ENCODE data around the gene PPP2R5A.

The PPP2R5A gene

GRCh38 chr1:212284744-212285684 is at the start of gene PPP2R5A:
TSS of gene PPP2R5A (plus strand) at chr1:212285410. CDS start at chr1:212286111, 701 bp downstream.
- H3K27me3 ChIP-seq (ENCODE audit: control insufficient read depth in 5 of 5, insufficient read depth in 4 of 5, low read length in 5 of 5) = no peaks in the 10 kb centered on the region
- H3K4me1 ChIP-seq (ENCODE audit: control insufficient read depth in 5 of 5, insufficient read depth in 5 of 5, low read length in 5 of 5) = peaks cover 0 to 50% (median 41%) of the 10 kb centered on the region in 5 donors
- H3K9ac ChIP-seq (ENCODE audit: low read length in 5 of 5) = peak within 1 kb of the TSS; percentile 76 to 99 (median 95)
- H3K36me3 ChIP-seq (ENCODE audit: control insufficient read depth in 5 of 5, insufficient read depth in 5 of 5, low read length in 5 of 5) = no peaks in the 10 kb centered on the region
- H3K4me3 ChIP-seq (ENCODE audit: low read depth in 1 of 5, low read length in 5 of 5) = peak within 1 kb of the TSS; percentile 87 to 100 (median 99)
- H3K9me3 ChIP-seq (ENCODE audit: control insufficient read depth in 5 of 5, low read length in 5 of 5) = no peaks in the 10 kb centered on the region
- H3K27ac ChIP-seq (ENCODE audit: low read depth, low read length) = peak within 1 kb of the TSS; percentile 96

DNA sequence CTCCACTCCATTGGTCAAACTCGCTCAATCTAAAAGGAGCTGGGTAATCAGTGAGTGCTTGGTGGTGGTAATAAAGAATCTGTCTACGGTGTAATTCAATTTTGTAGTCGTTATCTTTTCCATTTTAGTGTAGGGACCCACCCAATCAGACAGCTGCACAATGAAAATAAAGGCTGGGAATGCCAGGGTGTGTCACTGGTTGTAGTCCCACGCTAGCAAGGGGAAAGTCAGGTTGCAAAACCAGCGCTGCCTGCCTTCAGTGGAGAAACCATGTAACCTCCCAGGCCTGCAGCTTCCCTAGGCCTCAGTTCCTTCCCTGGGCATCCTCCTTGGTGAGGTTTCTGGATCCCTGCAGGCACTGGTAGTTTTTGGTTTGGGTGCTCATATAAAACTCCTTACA is 49.4 kb upstream of the PPP2R5A start:
- Histone ChIP-seq H3K4me3 (ENCODE audit: low read depth in 1 of 5, low read length in 5 of 5) (no peak overlapping the region), H3K27ac (ENCODE audit: low read depth, low read length) (no peak overlapping the region), H3K9me3 (ENCODE audit: control insufficient read depth in 5 of 5, low read length in 5 of 5) (no peaks in the 10 kb centered on the region), H3K4me1 (ENCODE audit: control insufficient read depth in 5 of 5, insufficient read depth in 5 of 5, low read length in 5 of 5) (peaks cover 0 to 26% (median 16%) of the 10 kb centered on the region in 5 donors), H3K36me3 (ENCODE audit: control insufficient read depth in 5 of 5, insufficient read depth in 5 of 5, low read length in 5 of 5) (no peaks in the 10 kb centered on the region), H3K27me3 (ENCODE audit: control insufficient read depth in 5 of 5, insufficient read depth in 4 of 5, low read length in 5 of 5) (no peaks in the 10 kb centered on the region), H3K9ac (ENCODE audit: low read length in 5 of 5) (no peak overlapping the region)

GRCh38 chr1:212236664-212237220 is 48.5 kb upstream of the PPP2R5A start:
- Histone ChIP-seq H3K27me3 (ENCODE audit: control insufficient read depth in 5 of 5, insufficient read depth in 4 of 5, low read length in 5 of 5) (no peaks in the 10 kb centered on the region), H3K9ac (ENCODE audit: low read length in 5 of 5) (no peak overlapping the region), H3K9me3 (ENCODE audit: control insufficient read depth in 5 of 5, low read length in 5 of 5) (no peaks in the 10 kb centered on the region), H3K36me3 (ENCODE audit: control insufficient read depth in 5 of 5, insufficient read depth in 5 of 5, low read length in 5 of 5) (no peaks in the 10 kb centered on the region), H3K4me1 (ENCODE audit: control insufficient read depth in 5 of 5, insufficient read depth in 5 of 5, low read length in 5 of 5) (peaks cover 3 to 35% (median 23%) of the 10 kb centered on the region in 5 donors), H3K27ac (ENCODE audit: low read depth, low read length) (no peak overlapping the region), H3K4me3 (ENCODE audit: low read depth in 1 of 5, low read length in 5 of 5) (no peak overlapping the region)

DNA sequence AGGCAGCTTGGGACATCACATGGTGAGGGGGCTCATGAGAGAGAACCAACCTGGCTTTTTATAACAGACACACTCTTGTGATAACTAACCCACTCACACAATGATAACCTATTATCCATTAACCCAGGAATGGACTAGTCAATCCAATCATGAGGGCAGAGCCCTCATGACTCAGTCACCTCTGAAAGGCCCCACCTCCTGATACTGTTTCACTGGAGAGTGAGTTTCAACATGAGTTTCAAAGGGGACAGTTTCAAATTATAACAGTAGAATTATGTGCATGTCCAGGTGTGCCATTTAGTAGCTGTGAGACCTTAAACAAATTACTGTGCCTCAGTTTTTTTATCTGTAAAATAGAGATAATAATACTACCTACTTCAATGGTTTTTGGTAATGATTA is 47.6 kb upstream of the PPP2R5A start:
- Histone ChIP-seq H3K36me3 (ENCODE audit: control insufficient read depth in 5 of 5, insufficient read depth in 5 of 5, low read length in 5 of 5) (no peaks in the 10 kb centered on the region), H3K4me1 (ENCODE audit: control insufficient read depth in 5 of 5, insufficient read depth in 5 of 5, low read length in 5 of 5) (peaks cover 3 to 44% (median 29%) of the 10 kb centered on the region in 5 donors), H3K27ac (ENCODE audit: low read depth, low read length) (no peak overlapping the region), H3K4me3 (ENCODE audit: low read depth in 1 of 5, low read length in 5 of 5) (no peak overlapping the region), H3K9ac (ENCODE audit: low read length in 5 of 5) (no peak overlapping the region), H3K27me3 (ENCODE audit: control insufficient read depth in 5 of 5, insufficient read depth in 4 of 5, low read length in 5 of 5) (no peaks in the 10 kb centered on the region), H3K9me3 (ENCODE audit: control insufficient read depth in 5 of 5, low read length in 5 of 5) (no peaks in the 10 kb centered on the region)

- H3K27ac ChIP-seq (ENCODE audit: low read depth, low read length) = peak overlapping the region; percentile 4
- H3K4me3 ChIP-seq (ENCODE audit: low read depth in 1 of 5, low read length in 5 of 5) = no peak overlapping the region
- H3K27me3 ChIP-seq (ENCODE audit: control insufficient read depth in 5 of 5, insufficient read depth in 4 of 5, low read length in 5 of 5) = no peaks in the 10 kb centered on the region
- H3K36me3 ChIP-seq (ENCODE audit: control insufficient read depth in 5 of 5, insufficient read depth in 5 of 5, low read length in 5 of 5) = no peaks in the 10 kb centered on the region
- peaks cover 3 to 48% (median 33%) of the 10 kb centered on the region in 5 donors for H3K4me1 ChIP-seq (ENCODE audit: control insufficient read depth in 5 of 5, insufficient read depth in 5 of 5, low read length in 5 of 5)
- peak overlapping the region in 1 of 5 donors; percentile 4 for H3K9ac ChIP-seq (ENCODE audit: low read length in 5 of 5)
- no peaks in the 10 kb centered on the region for H3K9me3 ChIP-seq (ENCODE audit: control insufficient read depth in 5 of 5, low read length in 5 of 5)
Measured at GRCh38 chr1:212238552-212238951, 46.7 kb upstream of the PPP2R5A start.

DNA sequence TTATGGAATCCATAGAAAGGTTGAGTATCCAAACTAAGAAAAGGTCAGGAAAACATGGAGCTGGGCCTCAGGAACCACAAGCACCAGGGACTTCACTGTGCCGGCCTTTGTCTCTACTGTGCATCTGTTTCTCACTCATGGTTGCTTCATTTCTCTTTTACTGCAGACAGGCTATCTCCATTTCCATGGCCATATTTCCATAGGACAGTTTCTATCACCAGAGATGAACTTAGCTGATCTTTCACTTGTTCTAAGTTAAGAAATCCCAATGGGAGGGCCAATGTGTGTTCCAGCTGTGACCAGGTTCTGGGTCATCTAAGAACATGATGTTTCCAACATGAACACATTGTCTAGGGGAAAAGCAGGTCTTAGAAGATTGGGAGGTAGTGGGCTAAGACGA is 43.7 kb upstream of the PPP2R5A start:
- Histone ChIP-seq H3K36me3 (ENCODE audit: control insufficient read depth in 5 of 5, insufficient read depth in 5 of 5, low read length in 5 of 5) (no peaks in the 10 kb centered on the region), H3K4me3 (ENCODE audit: low read depth in 1 of 5, low read length in 5 of 5) (no peak overlapping the region), H3K9me3 (ENCODE audit: control insufficient read depth in 5 of 5, low read length in 5 of 5) (no peaks in the 10 kb centered on the region), H3K9ac (ENCODE audit: low read length in 5 of 5) (no peak overlapping the region), H3K4me1 (ENCODE audit: control insufficient read depth in 5 of 5, insufficient read depth in 5 of 5, low read length in 5 of 5) (peaks cover 3 to 37% (median 25%) of the 10 kb centered on the region in 5 donors), H3K27ac (ENCODE audit: low read depth, low read length) (peak overlapping the region; percentile 63), H3K27me3 (ENCODE audit: control insufficient read depth in 5 of 5, insufficient read depth in 4 of 5, low read length in 5 of 5) (no peaks in the 10 kb centered on the region)

- H3K4me1 ChIP-seq (ENCODE audit: control insufficient read depth in 5 of 5, insufficient read depth in 5 of 5, low read length in 5 of 5) = peaks cover 3 to 37% (median 27%) of the 10 kb centered on the region in 5 donors
- H3K27ac ChIP-seq (ENCODE audit: low read depth, low read length) = peak overlapping the region; percentile 63
- no peaks in the 10 kb centered on the region for H3K36me3 ChIP-seq (ENCODE audit: control insufficient read depth in 5 of 5, insufficient read depth in 5 of 5, low read length in 5 of 5)
- no peaks in the 10 kb centered on the region for H3K27me3 ChIP-seq (ENCODE audit: control insufficient read depth in 5 of 5, insufficient read depth in 4 of 5, low read length in 5 of 5)
- peak overlapping the region in 2 of 5 donors; percentile 5 to 33 for H3K4me3 ChIP-seq (ENCODE audit: low read depth in 1 of 5, low read length in 5 of 5)
- H3K9ac ChIP-seq (ENCODE audit: low read length in 5 of 5) = no peak overlapping the region
- no peaks in the 10 kb centered on the region for H3K9me3 ChIP-seq (ENCODE audit: control insufficient read depth in 5 of 5, low read length in 5 of 5)
Measured at GRCh38 chr1:212241957-212242287, 43.3 kb upstream of the PPP2R5A start.

- Histone ChIP-seq H3K27me3 (ENCODE audit: control insufficient read depth in 5 of 5, insufficient read depth in 4 of 5, low read length in 5 of 5) (no peaks in the 10 kb centered on the region), H3K4me3 (ENCODE audit: low read depth in 1 of 5, low read length in 5 of 5) (peak overlapping the region in 3 of 5 donors; percentile 2 to 33 (median 5)), H3K36me3 (ENCODE audit: control insufficient read depth in 5 of 5, insufficient read depth in 5 of 5, low read length in 5 of 5) (no peaks in the 10 kb centered on the region), H3K27ac (ENCODE audit: low read depth, low read length) (peak overlapping the region; percentile 63), H3K9me3 (ENCODE audit: control insufficient read depth in 5 of 5, low read length in 5 of 5) (no peaks in the 10 kb centered on the region), H3K9ac (ENCODE audit: low read length in 5 of 5) (peak overlapping the region in 2 of 5 donors; percentile 9 to 19), H3K4me1 (ENCODE audit: control insufficient read depth in 5 of 5, insufficient read depth in 5 of 5, low read length in 5 of 5) (peaks cover 3 to 41% (median 32%) of the 10 kb centered on the region in 5 donors)
Measured at GRCh38 chr1:212242288-212242984, 42.8 kb upstream of the PPP2R5A start.

DNA sequence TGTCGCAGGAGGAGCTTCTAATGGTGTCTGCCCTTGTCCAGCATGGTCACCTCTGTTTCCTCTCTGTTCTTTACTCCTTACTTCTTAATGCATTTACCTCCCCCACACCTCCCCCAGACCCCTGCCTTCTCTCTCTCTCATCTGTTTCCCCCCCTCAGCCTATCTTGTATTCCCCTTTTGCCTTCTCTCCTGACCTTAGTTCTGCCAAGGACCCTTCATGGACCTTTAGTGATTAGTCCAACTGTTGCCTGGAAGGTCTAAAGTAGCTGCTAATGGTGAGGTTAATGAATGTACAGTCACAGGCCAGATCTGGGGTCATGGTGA is 42.3 kb upstream of the PPP2R5A start:
- Histone ChIP-seq H3K4me1 (ENCODE audit: control insufficient read depth in 5 of 5, insufficient read depth in 5 of 5, low read length in 5 of 5) (peaks cover 3 to 44% (median 35%) of the 10 kb centered on the region in 5 donors), H3K4me3 (ENCODE audit: low read depth in 1 of 5, low read length in 5 of 5) (no peak overlapping the region), H3K27ac (ENCODE audit: low read depth, low read length) (peak overlapping the region; percentile 63), H3K36me3 (ENCODE audit: control insufficient read depth in 5 of 5, insufficient read depth in 5 of 5, low read length in 5 of 5) (no peaks in the 10 kb centered on the region), H3K9me3 (ENCODE audit: control insufficient read depth in 5 of 5, low read length in 5 of 5) (no peaks in the 10 kb centered on the region), H3K9ac (ENCODE audit: low read length in 5 of 5) (no peak overlapping the region), H3K27me3 (ENCODE audit: control insufficient read depth in 5 of 5, insufficient read depth in 4 of 5, low read length in 5 of 5) (no peaks in the 10 kb centered on the region)

GRCh38 chr1:212244441-212244840 is 40.8 kb upstream of the PPP2R5A start:
- Histone ChIP-seq H3K4me1 (ENCODE audit: control insufficient read depth in 5 of 5, insufficient read depth in 5 of 5, low read length in 5 of 5) (peaks cover 3 to 32% (median 29%) of the 10 kb centered on the region in 5 donors), H3K9me3 (ENCODE audit: control insufficient read depth in 5 of 5, low read length in 5 of 5) (no peaks in the 10 kb centered on the region), H3K9ac (ENCODE audit: low read length in 5 of 5) (no peak overlapping the region), H3K36me3 (ENCODE audit: control insufficient read depth in 5 of 5, insufficient read depth in 5 of 5, low read length in 5 of 5) (no peaks in the 10 kb centered on the region), H3K4me3 (ENCODE audit: low read depth in 1 of 5, low read length in 5 of 5) (no peak overlapping the region), H3K27me3 (ENCODE audit: control insufficient read depth in 5 of 5, insufficient read depth in 4 of 5, low read length in 5 of 5) (no peaks in the 10 kb centered on the region), H3K27ac (ENCODE audit: low read depth, low read length) (no peak overlapping the region)
